NCI-H128 (cell line): ENCODE results near the gene SPTY2D1.
"Not testable (repeated sequence)": the region's sequence is repeated elsewhere in the genome, so short reads cannot be mapped to it uniquely, and the experiment has no call there.

ENCODE experiments used
- DNase-seq: peaks from one replicate; lab custom pipeline; 2025; ENCODE audit not compliant: unreplicated experiment; lab: John Stamatoyannopoulos, UW

The SPTY2D1 gene

DNA sequence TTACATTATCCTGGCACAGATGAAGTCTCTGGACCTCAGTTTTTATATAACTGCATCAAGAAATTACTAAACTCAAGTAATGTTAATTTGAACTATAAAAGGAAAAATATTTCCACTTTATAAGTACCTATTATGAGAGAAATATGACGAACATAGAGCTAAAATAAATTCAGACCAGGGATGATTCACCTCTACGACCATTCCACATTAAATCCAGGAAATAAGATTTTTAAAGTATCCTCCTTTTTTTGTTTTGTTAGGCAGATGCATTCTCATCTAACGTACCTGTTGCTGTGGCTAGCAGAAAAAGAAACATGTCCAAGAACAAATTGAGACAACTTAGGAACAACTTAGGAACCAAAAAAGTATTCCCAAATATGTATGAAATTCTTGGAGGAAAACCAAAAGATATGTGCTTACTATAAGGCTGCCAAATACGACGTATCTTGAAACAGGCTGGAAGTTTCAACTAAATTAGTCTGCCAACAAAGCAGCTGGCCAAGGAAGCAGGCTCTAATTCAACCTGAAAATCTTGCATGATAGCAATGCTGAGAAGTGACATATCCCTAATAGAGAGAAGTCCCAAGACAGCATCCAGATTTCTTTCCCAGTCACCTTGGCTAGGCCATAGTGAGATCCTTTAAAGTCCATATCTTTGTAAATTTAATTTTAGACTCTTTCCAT lies 15.7 kb downstream of the SPTY2D1 start:
- no peak for DNase-seq

DNA sequence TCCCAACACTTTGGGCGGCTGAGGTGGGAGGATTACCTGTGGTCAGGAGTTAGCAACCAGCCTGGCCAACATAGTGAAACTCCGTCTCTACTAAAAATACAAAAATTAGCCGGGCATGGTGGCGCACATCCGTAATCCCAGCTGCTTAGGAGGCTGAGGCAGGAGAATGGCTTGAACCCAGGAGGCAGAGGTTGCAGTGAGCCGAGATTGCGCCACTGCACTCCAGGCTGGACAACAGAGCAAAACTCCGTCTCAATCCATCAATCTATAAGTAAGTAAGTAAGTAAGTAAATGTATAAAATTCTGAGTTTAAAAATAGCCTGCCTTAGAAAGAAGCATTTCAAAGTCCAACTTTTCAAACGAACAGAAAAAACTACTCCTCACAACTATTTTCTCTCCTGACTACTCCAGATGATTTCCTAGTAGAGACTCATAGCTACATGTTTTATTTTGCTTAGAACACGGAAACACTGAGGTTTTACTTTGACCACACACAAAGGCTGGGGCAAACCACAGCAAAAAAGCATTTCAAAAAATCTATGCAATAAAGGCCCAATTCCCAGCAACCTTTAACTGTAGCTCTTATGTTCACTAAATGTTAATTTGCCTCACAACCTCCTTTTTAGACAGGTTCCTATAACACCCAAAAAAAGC lies 16.3 kb downstream of the SPTY2D1 start:
- DNase-seq = no peak

GRCh38 chr11:18615628-18616392 lies 18.3 kb downstream of the SPTY2D1 start:
- DNase-seq = no peak

- DNase-seq = no peak
Measured at GRCh38 chr11:18614667-18615066, 19.5 kb downstream of the SPTY2D1 start.

- DNase-seq = no peak
Measured at GRCh38 chr11:18612394-18612793, 21.7 kb downstream of the SPTY2D1 start.

- no peak for DNase-seq
Measured at GRCh38 chr11:18611196-18611595, 22.9 kb downstream of the SPTY2D1 start.

DNA sequence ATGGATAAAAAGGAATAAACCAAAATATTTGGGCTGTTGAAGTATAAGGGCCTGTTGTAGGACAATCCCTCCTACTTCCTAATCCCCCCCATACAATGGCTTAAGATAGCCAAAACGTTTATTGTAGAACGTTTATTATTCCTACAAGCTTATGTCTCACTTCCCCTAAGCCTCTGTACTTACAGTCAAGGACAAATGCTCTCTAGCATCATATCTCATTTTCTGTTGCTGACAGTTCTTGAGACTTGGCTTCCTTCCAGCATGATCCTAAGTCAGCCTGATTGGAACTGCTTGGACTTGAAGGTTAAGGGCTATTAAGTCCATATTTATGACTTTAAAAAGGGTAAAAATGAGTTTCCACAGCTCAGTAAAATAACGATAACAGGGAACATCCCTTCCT lies 25.8 kb downstream of the SPTY2D1 start:
- no peak for DNase-seq

- DNase-seq = no peak
Measured at GRCh38 chr11:18600915-18601569, 33.1 kb downstream of the SPTY2D1 start.

- DNase-seq = no peak
Measured at GRCh38 chr11:18599739-18600230, 34.4 kb downstream of the SPTY2D1 start, which contains the start of gene MISFA. TSS of gene MISFA (plus strand) at chr11:18599789. CDS start at chr11:18599929, 140 bp downstream.

DNA sequence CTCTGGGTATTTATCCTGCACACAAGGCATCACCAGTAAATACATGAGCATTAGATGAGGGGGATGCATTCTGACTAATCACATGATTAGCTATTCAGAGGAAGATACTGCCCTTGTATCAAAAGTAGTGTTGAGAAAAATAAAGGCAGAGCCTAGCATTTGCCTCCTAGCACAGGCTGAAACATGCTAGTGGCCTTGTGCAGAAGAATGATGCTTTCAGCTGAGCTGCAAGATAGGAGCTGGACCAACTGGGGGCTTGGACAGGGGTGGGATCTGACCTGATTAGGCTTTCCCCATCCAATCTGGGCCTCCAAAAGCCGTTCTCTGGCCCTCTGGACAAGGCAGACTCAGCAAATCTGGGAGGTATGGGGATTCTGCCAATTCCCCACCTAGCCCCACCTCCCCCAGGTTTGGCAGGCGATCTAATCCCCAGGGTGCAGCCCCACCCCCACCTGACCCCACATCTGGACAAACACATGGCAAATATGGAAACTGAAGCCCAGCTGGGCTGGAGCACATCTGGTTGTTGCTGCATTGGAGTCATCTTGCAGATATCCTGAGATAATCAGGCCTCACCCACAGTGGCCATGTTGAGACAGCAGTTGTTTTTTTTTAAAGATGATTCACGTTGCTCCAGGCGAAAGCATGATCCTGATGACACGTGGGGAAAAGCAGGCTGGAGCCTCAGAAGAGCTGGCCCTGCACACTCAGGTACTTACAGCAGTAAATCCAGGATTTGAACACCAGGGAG lies 39.0 kb downstream of the SPTY2D1 start:
- no peak for DNase-seq

GRCh38 chr11:18594088-18594487 lies 40.1 kb downstream of the SPTY2D1 start:
- DNase-seq = not testable (repeated sequence)

DNA sequence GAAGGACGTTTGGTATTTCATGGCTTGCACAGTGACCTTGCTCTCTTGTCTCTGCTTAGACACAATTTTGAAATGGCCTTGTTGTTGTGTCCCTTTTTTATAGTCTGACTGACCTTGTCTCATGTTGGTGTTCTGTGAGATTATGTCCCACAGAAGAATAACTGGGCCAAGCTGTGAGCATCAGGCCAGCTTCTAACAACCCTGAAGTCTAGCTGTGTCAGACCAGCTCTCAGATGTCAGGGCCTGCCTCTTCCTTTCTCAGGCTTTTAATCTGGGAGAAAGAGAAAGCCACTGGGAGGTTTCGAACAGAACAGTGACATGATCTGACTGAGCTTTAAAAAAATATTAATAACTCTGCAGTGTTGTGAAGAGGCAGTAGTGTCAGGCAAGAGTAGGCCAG lies 43.6 kb downstream of the SPTY2D1 start:
- no peak for DNase-seq

DNA sequence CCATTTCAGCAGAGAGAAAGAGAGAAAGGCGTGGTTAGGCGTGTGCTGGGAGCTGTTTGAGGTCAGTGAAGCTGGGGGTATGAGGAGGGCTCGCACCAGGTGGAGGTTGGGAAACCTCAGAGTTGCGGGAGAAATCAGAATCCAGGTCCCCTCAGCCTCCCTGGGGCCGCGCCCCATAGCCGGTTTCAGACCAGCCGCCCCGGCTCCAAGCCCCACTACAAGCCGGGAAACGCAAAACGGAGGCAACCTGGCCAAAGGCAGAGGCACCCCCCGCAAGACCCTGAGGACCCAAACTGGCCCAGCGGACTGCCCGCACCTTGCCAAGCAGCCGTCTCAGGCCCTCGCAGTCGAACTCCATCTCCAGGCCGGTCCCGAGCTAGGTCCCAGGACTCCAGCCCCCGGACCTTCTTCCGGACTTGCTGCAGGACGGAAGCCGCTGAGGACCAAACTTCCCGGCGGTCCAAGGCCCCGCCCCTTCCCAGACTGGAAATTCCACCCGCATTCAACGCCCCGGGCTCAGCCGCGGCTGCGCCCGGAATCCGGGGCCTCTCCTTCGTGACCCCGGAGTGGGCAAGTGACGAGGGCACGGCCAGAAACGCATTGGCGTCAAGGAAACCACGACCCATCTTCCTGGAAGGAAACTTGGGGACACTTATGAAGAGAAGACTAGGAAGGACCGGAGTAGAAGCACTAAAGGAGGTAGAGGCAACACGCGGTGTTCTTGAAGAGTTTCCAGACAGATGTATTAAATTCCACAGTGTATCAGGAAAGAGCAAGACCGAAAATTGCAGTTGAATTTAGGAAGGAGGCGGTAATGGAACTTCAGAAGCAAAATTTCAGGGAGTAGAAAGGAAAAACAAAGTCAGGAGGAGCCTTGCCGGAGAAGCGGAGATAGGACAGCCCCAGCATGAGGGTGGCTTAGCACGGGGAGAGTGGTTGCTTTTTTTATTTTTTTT lies 45.6 kb downstream of the SPTY2D1 start, which contains the start of gene UEVLD:
TSS of gene UEVLD (minus strand) at position 438 of the 956 bp plus-strand sequence. CDS start at position 358, 80 bp downstream.
- DNase-seq = peak; percentile 72

DNA sequence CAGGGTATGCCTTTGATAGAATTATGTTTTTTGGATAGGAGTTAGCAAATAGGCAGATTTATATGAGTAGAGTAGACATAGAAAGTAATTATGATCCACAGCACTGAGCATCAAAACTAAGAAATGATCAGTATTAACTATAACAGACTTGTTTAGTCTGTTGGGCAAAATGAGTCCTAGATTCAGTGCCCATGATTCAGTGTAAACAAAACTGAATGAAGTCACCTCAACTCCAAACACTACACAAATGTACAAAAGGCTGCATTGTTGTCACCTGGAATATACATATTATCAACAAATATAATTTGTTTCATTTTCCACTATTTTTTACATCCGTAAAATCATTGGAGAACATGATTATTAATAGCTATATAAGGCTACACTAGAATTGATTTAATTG lies 52.3 kb downstream of the SPTY2D1 start:
- DNase-seq = no peak

GRCh38 chr11:18580113-18580766 lies 53.9 kb downstream of the SPTY2D1 start:
- no peak for DNase-seq

- no peak for DNase-seq
Measured at GRCh38 chr11:18578975-18579598, 55.1 kb downstream of the SPTY2D1 start.

- DNase-seq = no peak
Measured at GRCh38 chr11:18575361-18575760, 58.8 kb downstream of the SPTY2D1 start.

GRCh38 chr11:18567081-18567480 lies 67.1 kb downstream of the SPTY2D1 start:
- no peak for DNase-seq
